ENCODE results near the gene ZNHIT2. TPM values are rescaled to one million over a fixed set of nuclear protein-coding genes. Genes with fewer than 3 reads are reported as not detected.

The ZNHIT2 gene
- total and polyA plus RNA-seq, 2 of the 8 experiments (the other 6 are each of a cell fraction or from before 2014, with no cell fraction given), result 13.0 to 16.1 TPM

- Histone ChIP-seq H3K56ac (replicated peaks; ENCODE audit: insufficient read length, low read depth, low read length) (no peak overlapping the region), H3K4ac (replicated peaks; ENCODE audit: insufficient read length, low read depth, low read length) (no peak overlapping the region), H3K4me3 (ENCODE audit: extremely low read depth in 1 of 4, insufficient read depth in 2 of 4, low read depth in 3 of 4, low read length in 4 of 4) (no peak overlapping the region), H3K79me1 (ENCODE audit: low read depth, low read length) (peaks cover 13% of the 10 kb centered on the region), H2AK5ac (ENCODE audit: low read depth, low read length) (no peak overlapping the region), H2AFZ (ENCODE audit: low read length) (no peak overlapping the region), H3K23me2 (ENCODE audit: low read depth, low read length) (peaks cover 8% of the 10 kb centered on the region; the same call in 1 of the 2 replicates), H3K9ac (replicated peaks in 1 of 4; ENCODE audit: extremely low read depth in 1 of 4, low read depth in 3 of 4, low read length in 3 of 4) (no peak overlapping the region), H3K9me3 (ENCODE audit: insufficient read depth in 2 of 2, low read depth in 1 of 2, low read length in 1 of 2) (no peaks in the 10 kb centered on the region), H4K8ac (ENCODE audit: extremely low read depth, insufficient read depth, low read length) (no peak overlapping the region), H3K79me2 (ENCODE audit: control insufficient read depth in 1 of 2, insufficient read depth in 2 of 2, low read length in 2 of 2) (peaks cover 6 to 41% of the 10 kb centered on the region in 2 experiments), H3K4me2 (ENCODE audit: insufficient read depth in 1 of 2, low read depth in 2 of 2, low read length in 2 of 2) (no peak overlapping the region), H3K4me1 (replicated peaks in 1 of 4; ENCODE audit: control insufficient read depth in 3 of 4, insufficient read depth in 4 of 4, low read length in 3 of 4) (peaks cover 0 to 13% (median 8%) of the 10 kb centered on the region in 4 experiments; a peak in 6 of 7 replicates), H2BK15ac (ENCODE audit: low read length) (no peak overlapping the region), H3K23ac (ENCODE audit: insufficient read length) (no peak overlapping the region), H2BK120ac (replicated peaks; ENCODE audit: low read depth, low read length) (no peak overlapping the region), H2BK5ac (ENCODE audit: low read depth, low read length) (no peak overlapping the region), H4K20me1 (replicated peaks in 1 of 2; ENCODE audit: control insufficient read depth in 1 of 2, insufficient read depth in 2 of 2, low read length in 2 of 2) (peaks cover 4 to 6% of the 10 kb centered on the region in 2 experiments), H3K27ac (ENCODE audit: low read depth, low read length) (no peak overlapping the region), H4K5ac (ENCODE audit: insufficient read length, low read depth, low read length) (no peak overlapping the region), H3K27me3 (replicated peaks in 1 of 4; ENCODE audit: control insufficient read depth in 3 of 4, extremely low read depth in 1 of 4, insufficient read depth in 3 of 4, low read length in 3 of 4) (no peaks in the 10 kb centered on the region), H3K36me3 (ENCODE audit: control insufficient read depth in 2 of 4, insufficient read depth in 4 of 4, low read length in 3 of 4) (peaks cover 11 to 36% (median 20%) of the 10 kb centered on the region in 4 experiments), H2BK12ac (ENCODE audit: low read depth, low read length) (no peak overlapping the region), H4K91ac (replicated peaks; ENCODE audit: insufficient read length, low read length) (no peak overlapping the region), H3K14ac (ENCODE audit: insufficient read length) (no peak overlapping the region), H3K18ac (ENCODE audit: extremely low read depth, low read length) (no peak overlapping the region), H2BK20ac (ENCODE audit: low read length) (no peak overlapping the region)
- CTCF ChIA-PET (ENCODE audit: partially characterized antibody), result interaction anchor here (0.6 to 3.0 kb wide), 8 partner anchors 9 to 272 kb away, joined by 3 to 14 read pairs (median 4); partner anchors contain the start of gene TM7SF2
- FAIRE-seq (no peak), DNase-seq (ENCODE audit: low read depth in 1 of 2, low spot score in 2 of 2) (no peak)
- POLR2A ChIA-PET (ENCODE audit: partially characterized antibody), result interaction anchor here (1.1 to 17.4 kb wide), 6 partner anchors 12 to 72 kb away, joined by 3 to 305 read pairs (median 20); partner anchors contain the start of genes CAPN1, SYVN1 and VPS51
- no peak for TF ChIP-seq MAFK (IDR thresholded peaks at IDR 0.05; ENCODE audit: low read depth, low read length)
- TF ChIP-seq NANOG (IDR thresholded peaks at IDR 0.05; ENCODE audit: insufficient read depth, low read depth, low read length, poor library complexity, severe bottlenecking), result no peak
- TF ChIP-seq HDAC6 (IDR thresholded peaks at IDR 0.05; ENCODE audit: low read depth, low read length), result no peak
- no peak for TF ChIP-seq POLR2AphosphoS5 (IDR thresholded peaks at IDR 0.05; ENCODE audit: low read depth, low read length)
Measured at GRCh38 chr11:65119670-65119995, 2.1 kb upstream of the ZNHIT2 start.
